Measurements from ENCODE around the gene DDR1. TPM values are rescaled to one million over a fixed set of nuclear protein-coding genes. Genes with fewer than 3 reads are reported as not detected.

Gene DDR1
- total RNA-seq, 1 experiment from 2014 or later: 230 TPM

- ATAC-seq (no peak), DNase-seq (ENCODE audit: low spot score) (no peak)
- no peak overlapping the region for H3K27ac Mint-ChIP-seq
- ChIA-PET CTCF (interaction anchor here (1.3 to 9.9 kb wide), 2 partner anchors 10 to 240 kb away, joined by 4 to 68 read pairs; no protein-coding TSS in a partner anchor), POLR2A (no interaction called here)
- peaks cover 61% of the 10 kb centered on the region for H3K36me3 Mint-ChIP-seq
- no peak for TF ChIP-seq TEAD1 (CRISPR knock-in tag; IDR thresholded peaks at IDR 0.05)
- no peak for TF ChIP-seq ZNF317 (CRISPR knock-in tag; IDR thresholded peaks at IDR 0.05; ENCODE audit: borderline replicate concordance, low read depth)
- TF ChIP-seq PREB (CRISPR knock-in tag; IDR thresholded peaks at IDR 0.05; ENCODE audit: borderline replicate concordance): no peak
- TF ChIP-seq, protein P1, sequence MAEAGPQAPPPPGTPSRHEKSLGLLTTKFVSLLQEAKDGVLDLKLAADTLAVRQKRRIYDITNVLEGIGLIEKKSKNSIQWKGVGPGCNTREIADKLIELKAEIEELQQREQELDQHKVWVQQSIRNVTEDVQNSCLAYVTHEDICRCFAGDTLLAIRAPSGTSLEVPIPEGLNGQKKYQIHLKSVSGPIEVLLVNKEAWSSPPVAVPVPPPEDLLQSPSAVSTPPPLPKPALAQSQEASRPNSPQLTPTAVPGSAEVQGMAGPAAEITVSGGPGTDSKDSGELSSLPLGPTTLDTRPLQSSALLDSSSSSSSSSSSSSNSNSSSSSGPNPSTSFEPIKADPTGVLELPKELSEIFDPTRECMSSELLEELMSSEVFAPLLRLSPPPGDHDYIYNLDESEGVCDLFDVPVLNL (CRISPR knock-in tag; IDR thresholded peaks at IDR 0.05; ENCODE audit: borderline replicate concordance, low read depth): no peak
- TF ChIP-seq, protein P2, sequence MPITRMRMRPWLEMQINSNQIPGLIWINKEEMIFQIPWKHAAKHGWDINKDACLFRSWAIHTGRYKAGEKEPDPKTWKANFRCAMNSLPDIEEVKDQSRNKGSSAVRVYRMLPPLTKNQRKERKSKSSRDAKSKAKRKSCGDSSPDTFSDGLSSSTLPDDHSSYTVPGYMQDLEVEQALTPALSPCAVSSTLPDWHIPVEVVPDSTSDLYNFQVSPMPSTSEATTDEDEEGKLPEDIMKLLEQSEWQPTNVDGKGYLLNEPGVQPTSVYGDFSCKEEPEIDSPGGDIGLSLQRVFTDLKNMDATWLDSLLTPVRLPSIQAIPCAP (CRISPR knock-in tag; IDR thresholded peaks at IDR 0.05): no peak
- TF ChIP-seq, protein P3, sequence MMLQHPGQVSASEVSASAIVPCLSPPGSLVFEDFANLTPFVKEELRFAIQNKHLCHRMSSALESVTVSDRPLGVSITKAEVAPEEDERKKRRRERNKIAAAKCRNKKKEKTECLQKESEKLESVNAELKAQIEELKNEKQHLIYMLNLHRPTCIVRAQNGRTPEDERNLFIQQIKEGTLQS (CRISPR knock-in tag; conservative IDR thresholded peaks at IDR 0.05): no peak
- TF ChIP-seq CREM (CRISPR knock-in tag; IDR thresholded peaks at IDR 0.05): no peak
- TF ChIP-seq ZNF423 (CRISPR knock-in tag; IDR thresholded peaks at IDR 0.05): no peak
- TF ChIP-seq EMX1 (CRISPR knock-in tag; IDR thresholded peaks at IDR 0.05): no peak
- TF ChIP-seq, protein P4, sequence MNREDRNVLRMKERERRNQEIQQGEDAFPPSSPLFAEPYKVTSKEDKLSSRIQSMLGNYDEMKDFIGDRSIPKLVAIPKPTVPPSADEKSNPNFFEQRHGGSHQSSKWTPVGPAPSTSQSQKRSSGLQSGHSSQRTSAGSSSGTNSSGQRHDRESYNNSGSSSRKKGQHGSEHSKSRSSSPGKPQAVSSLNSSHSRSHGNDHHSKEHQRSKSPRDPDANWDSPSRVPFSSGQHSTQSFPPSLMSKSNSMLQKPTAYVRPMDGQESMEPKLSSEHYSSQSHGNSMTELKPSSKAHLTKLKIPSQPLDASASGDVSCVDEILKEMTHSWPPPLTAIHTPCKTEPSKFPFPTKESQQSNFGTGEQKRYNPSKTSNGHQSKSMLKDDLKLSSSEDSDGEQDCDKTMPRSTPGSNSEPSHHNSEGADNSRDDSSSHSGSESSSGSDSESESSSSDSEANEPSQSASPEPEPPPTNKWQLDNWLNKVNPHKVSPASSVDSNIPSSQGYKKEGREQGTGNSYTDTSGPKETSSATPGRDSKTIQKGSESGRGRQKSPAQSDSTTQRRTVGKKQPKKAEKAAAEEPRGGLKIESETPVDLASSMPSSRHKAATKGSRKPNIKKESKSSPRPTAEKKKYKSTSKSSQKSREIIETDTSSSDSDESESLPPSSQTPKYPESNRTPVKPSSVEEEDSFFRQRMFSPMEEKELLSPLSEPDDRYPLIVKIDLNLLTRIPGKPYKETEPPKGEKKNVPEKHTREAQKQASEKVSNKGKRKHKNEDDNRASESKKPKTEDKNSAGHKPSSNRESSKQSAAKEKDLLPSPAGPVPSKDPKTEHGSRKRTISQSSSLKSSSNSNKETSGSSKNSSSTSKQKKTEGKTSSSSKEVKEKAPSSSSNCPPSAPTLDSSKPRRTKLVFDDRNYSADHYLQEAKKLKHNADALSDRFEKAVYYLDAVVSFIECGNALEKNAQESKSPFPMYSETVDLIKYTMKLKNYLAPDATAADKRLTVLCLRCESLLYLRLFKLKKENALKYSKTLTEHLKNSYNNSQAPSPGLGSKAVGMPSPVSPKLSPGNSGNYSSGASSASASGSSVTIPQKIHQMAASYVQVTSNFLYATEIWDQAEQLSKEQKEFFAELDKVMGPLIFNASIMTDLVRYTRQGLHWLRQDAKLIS (CRISPR knock-in tag; IDR thresholded peaks at IDR 0.05; ENCODE audit: borderline replicate concordance): no peak
- no peak for TF ChIP-seq ARID4B (CRISPR knock-in tag; IDR thresholded peaks at IDR 0.05; ENCODE audit: borderline replicate concordance)
- no peak for TF ChIP-seq ZNF512 (CRISPR knock-in tag; IDR thresholded peaks at IDR 0.05; ENCODE audit: borderline replicate concordance)
- no peak for TF ChIP-seq E2F5 (CRISPR knock-in tag; IDR thresholded peaks at IDR 0.05)
- no peak for TF ChIP-seq ZNF138 (CRISPR knock-in tag; conservative IDR thresholded peaks at IDR 0.05)
- TF ChIP-seq, protein P5, sequence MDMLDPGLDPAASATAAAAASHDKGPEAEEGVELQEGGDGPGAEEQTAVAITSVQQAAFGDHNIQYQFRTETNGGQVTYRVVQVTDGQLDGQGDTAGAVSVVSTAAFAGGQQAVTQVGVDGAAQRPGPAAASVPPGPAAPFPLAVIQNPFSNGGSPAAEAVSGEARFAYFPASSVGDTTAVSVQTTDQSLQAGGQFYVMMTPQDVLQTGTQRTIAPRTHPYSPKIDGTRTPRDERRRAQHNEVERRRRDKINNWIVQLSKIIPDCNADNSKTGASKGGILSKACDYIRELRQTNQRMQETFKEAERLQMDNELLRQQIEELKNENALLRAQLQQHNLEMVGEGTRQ (CRISPR knock-in tag; IDR thresholded peaks at IDR 0.05): no peak
- TF ChIP-seq ZNF416 (CRISPR knock-in tag; IDR thresholded peaks at IDR 0.05): no peak
- H3K27me3 Mint-ChIP-seq (ENCODE audit: low read depth): peaks cover 4% of the 10 kb centered on the region; the same call in 1 of the 2 replicates
- H3K9me3 Mint-ChIP-seq: peaks cover 18% of the 10 kb centered on the region
- H3K4me1 Mint-ChIP-seq: peaks cover 68% of the 10 kb centered on the region
- no peak overlapping the region for H3K4me3 Mint-ChIP-seq
Observed at GRCh38 chr6:30839671-30840070, 44.6 kb upstream of the DDR1 start.
